ENCODE measurements around the gene TEN1.
"Not testable (repeated sequence)": the region's sequence is repeated elsewhere in the genome, so short reads cannot be mapped to it uniquely, and the experiment has no call there.

TEN1 gene

GRCh38 chr17:76027159-76027839 is 48.3 kb downstream of the TEN1 start, which contains the start of gene EVPL:
Gene EVPL, minus strand, starts transcription at chr17:76027306. Its CDS starts 108 bp downstream, at chr17:76027198.
- DNase-seq (ENCODE audit: low spot score): no peak

GRCh38 chr17:76032073-76032779 is 53.2 kb downstream of the TEN1 start:
- no peak for DNase-seq (ENCODE audit: low spot score)

GRCh38 chr17:76032780-76033108 is 53.7 kb downstream of the TEN1 start:
- no peak for DNase-seq (ENCODE audit: low spot score)

GRCh38 chr17:76033139-76033538 is 54.1 kb downstream of the TEN1 start:
- no peak for DNase-seq (ENCODE audit: low spot score)

GRCh38 chr17:76034428-76035350 is 55.6 kb downstream of the TEN1 start:
- no peak for DNase-seq (ENCODE audit: low spot score)

GRCh38 chr17:76036497-76037261 is 57.6 kb downstream of the TEN1 start:
- DNase-seq (ENCODE audit: low spot score): no peak

GRCh38 chr17:76038050-76038449 is 59.0 kb downstream of the TEN1 start:
- DNase-seq (ENCODE audit: low spot score): no peak

GRCh38 chr17:76039121-76039520 is 60.1 kb downstream of the TEN1 start:
- no peak for DNase-seq (ENCODE audit: low spot score)

- DNase-seq (ENCODE audit: low spot score): no peak
Measured at GRCh38 chr17:76040376-76040775, 61.3 kb downstream of the TEN1 start.

GRCh38 chr17:76042868-76043267 is 63.8 kb downstream of the TEN1 start:
- DNase-seq (ENCODE audit: low spot score): not testable (repeated sequence)

GRCh38 chr17:76044475-76045007 is 65.5 kb downstream of the TEN1 start:
- DNase-seq (ENCODE audit: low spot score): not testable (repeated sequence)

GRCh38 chr17:76046064-76046463 is 67.0 kb downstream of the TEN1 start:
- DNase-seq (ENCODE audit: low spot score): no peak

- no peak for DNase-seq (ENCODE audit: low spot score)
Measured at GRCh38 chr17:76048025-76048605, 69.1 kb downstream of the TEN1 start.

GRCh38 chr17:76048711-76049110 is 69.7 kb downstream of the TEN1 start:
- DNase-seq (ENCODE audit: low spot score): no peak

GRCh38 chr17:76049239-76049638 is 70.2 kb downstream of the TEN1 start:
- DNase-seq (ENCODE audit: low spot score): no peak

GRCh38 chr17:76049836-76050537 is 70.9 kb downstream of the TEN1 start:
- no peak for DNase-seq (ENCODE audit: low spot score)
